Measurements from ENCODE around the gene BRPF3.

Gene BRPF3

DNA sequence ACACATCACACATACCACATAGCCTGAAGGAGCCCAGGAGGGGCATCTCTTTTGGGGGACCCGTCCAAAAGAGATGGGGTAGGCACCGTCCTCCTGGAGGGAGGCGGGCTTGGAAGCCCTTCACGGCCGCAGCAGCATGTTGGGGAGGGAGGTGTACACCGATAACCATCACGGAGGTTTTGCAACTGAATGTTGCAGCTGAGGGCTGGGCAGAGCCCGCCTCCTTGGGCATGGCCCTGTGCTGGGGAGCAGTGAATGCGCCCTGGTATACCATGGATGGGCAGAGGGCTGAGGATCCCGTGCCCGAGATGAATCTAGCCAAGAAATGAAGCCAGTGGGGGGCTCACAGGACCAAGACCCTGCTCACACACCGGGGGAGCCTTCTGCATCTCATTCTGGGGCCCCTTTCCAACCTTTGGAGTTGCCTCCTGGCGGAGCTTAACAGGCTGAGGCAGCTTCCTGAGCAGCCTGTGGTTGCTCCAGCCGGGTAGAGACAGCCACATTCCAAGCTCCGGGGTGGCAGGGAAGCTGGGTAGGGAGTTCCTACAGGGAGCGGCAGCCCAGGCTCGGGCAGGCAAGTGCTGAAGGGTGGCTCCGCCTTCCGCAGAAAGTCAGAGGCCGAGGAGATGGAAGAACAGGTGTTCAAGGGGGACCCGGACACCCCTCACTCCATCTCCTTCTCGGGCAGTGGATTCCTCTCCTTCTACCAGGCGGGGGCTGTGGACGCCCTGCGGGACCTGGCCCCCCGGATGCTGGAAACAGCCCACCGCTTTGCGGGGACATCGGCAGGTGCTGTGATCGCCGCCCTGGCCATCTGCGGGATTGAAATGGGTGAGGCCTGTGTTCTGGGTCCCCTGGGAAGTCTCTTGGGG, 73.5 kb downstream of the BRPF3 start, which contains the start of gene PNPLA1:
TSS of gene PNPLA1 (plus strand) at position 227 of the 872 bp plus-strand sequence. CDS start at position 627, 400 bp downstream.
- DNase-seq (ENCODE audit: low read depth), result no peak

DNA sequence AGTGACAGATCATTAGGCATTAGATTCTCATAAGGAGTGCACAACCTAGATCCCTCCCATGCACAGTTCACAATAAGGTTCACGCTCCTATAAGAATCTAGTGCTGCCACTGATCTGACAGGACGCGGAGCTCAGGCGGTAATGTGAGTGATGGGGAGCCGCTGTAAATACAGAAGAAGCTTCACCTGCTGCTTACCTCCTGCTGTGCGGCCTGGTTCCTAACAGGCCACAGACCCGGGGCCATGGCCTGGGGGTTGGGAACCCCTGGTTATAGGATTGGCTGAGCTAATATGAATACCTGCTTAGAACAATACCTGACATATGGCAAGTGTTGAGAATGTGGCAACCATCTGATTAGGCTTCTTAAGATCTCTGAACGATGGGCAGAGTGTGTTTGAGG, 75.7 kb downstream of the BRPF3 start:
- DNase-seq (ENCODE audit: low read depth), result no peak

DNA sequence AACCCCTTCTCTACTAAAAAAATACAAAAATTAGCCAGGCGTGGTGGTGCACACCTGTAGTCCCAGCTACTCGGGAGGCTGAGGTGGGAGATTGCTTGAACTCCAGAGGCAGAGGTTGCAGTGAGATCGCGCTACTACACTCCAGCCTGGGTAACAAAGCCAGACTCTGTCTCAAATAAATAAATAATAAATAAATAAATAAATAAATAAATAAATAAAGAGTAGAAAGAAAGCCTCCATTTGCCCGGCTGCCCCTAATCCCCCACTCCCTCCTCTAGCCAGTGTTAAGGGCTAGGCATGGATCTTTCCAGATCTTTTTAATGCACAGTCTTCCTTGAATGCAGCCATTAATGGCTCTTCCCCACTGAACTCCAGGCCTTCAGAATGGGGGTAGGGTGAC, 76.5 kb downstream of the BRPF3 start:
- DNase-seq (ENCODE audit: low read depth), result no peak

DNA sequence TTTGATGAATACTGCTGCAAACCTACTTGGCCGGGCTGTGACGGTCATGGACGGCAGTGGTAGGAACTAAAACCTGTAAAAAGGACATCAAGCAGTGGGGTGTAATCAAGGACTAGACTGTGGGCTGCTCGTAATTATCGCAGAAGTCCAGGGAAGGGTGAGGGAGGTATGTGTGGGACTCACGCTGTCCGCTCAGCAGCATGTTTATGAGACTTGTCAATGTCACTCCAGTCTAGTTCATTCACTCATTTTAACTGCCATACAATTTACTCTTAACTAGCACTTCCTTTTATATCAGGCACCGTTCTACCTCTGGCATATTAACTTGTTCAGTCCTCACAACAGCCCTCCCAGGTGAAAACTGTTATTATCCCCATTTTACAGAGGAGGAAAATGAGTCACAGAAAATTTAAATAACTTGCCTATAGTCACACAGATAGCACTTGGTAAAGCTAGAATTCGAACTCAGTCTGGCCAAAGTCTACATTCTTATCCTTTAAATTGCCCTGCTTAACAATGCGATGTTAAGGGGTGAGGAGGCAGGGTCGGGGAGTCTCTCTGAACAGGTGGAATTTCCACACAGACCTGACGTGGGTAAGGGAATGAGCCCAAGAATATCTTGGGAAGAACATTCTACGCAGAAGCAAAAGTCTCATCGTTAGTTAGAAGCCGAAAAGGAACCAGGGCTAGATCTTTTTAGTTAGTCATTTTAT, 77.4 kb downstream of the BRPF3 start:
- DNase-seq (ENCODE audit: low read depth), result no peak

DNA sequence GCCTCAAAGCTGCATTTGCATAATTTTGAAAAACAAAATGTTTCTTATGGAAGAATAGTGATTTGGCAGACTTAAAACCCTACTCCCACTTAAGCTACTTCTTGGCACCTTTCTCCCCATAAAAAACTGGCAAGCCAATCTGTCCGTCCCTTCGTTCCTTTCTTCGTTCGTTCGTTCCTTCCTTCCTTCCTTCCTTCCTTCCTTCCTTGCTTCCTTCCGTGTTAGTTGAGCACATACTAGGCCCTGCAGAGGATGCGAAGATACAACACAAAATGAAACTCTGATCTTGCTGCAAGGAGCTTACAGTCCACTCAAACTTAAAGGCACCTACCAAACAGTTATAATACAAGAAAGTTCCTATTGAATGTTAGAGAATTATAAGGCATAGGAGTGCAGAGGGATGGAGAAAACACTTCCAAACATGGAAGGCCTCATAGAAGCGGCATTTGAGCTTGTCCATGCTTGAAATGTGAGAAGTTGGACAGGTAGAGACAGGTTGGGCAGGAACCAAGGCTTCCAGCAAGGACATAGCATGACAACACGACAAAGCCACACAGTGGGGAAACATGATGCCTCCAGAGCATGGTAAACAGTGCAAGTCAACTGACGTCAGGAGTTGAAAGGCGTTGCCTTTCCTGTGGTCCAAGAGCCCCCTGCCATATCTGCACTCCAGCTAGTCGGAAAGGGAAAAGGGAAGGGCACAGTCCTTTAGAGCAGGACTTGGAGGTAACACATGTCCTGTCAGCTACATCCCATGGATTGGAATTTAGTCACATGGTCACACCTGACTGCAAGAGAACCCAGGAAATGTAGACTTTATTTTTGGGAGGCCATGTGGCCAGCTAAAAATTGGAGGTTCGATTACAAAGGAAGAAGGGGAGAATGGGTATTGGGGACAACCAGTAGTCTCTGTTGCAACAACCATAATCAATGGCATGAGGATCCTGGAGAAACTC, 80.3 kb downstream of the BRPF3 start:
- DNase-seq (ENCODE audit: low read depth), result no peak

DNA sequence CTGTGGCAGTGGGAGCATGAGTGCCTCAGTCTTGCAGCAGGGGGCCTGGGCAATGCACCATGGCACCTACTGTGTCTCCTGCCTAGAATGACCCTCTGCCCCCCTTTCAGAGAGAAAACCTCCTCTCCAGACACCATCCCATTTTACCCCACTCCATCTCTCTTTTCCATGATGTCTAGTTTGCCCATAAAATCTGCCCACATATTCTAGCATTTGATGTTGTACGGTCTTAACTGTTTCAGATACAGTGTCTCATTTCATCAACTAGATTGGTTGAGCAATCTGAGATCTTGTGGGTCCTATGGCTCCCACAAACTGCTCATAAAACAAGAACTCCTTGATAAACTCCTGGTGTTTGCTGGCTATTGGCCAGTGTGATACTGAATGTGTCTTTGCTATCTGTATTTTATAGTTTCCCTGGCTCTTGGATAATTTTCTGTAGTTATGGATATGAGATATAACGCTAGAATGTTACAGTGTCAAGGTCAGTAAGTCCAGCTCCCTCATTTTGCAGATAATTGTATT, 81.5 kb downstream of the BRPF3 start:
- DNase-seq (ENCODE audit: low read depth), result no peak

DNA sequence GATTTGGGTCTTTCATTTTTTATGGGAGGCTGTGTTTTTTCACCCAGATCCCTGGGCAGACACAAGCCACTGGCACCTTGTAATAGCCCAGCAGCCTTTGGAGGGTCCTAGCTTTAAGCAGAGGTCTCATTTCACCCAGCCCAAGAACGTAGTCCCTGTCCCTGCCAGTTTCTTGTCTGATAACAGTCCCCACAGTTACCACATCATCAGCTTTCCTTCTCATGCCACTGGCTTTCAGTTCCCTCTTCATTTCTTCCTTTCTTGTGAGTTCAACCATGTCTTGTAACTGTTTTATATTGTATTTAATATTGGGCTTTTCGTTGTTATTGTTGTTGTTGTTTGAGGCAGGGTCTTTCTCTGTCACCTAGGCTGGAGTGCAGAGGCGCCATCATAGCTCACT, 83.9 kb downstream of the BRPF3 start:
- no peak for DNase-seq (ENCODE audit: low read depth)

DNA sequence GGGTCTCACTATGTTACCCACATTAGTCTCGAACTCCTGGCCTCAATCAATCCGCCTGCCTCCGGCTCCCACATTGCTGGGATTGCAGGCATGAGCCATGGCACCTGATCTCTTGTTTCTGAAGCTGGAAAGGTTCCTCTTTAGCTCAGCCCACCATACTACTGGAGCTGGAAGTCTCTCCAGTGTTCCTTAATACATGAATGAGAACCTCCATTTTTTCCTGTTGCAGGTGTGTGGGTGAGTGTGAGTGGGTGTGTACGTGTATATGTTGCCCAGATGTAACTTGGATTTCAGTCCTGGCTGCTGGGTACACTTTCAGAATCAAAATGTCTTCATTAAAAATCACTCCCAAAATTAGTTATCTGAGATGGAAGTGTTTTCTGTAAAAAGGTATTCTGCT, 84.4 kb downstream of the BRPF3 start:
- no peak for DNase-seq (ENCODE audit: low read depth)

Measured in activated T-cell treated with anti-CD3 and anti-CD28 coated beads for 1 hour (primary cell).